ENCODE measurements around the gene OTOP2.

Gene OTOP2

DNA sequence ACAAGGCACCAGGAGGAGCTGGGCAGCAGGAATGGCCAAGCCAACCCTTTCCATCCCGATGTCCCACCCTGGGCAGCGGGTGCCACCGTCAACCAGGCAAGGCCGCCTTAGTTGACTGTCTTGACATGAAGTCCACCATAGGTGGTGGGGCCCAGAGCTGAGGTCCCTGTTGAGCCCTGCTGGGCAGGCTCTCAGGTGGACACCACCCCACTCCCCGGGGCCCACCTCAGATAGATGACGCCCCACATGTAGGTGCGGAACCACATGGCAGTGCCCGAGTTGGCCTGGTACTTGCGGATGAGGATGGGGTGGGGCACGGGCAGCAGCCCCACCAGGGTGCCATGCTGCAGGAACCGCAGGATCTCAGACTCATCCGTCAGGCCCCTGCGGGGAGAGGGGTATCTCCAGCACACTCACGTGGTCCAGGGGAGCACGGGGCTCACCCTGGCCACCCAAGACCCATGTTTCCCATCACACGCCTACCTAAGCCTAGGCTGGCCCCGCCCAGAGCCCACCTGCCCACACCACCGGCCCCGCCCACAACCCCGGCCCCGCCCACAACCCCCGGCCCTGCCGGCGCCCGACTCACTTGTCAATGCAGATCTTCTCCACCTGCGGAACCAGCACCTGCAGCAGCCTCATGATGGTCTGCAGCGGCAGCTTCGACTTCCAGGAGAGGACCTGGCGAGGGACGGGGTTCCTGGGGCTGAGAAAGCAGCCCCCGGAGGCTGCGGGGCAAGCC lies 27.8 kb downstream of the OTOP2 start:
- Mint-ChIP-seq H3K4me1 (no peaks in the 10 kb centered on the region), H3K9me3 (no peaks in the 10 kb centered on the region), H3K36me3 (ENCODE audit: low read depth) (no peaks in the 10 kb centered on the region), H3K4me3 (no peak overlapping the region), H3K27me3 (ENCODE audit: low read depth) (peaks cover 65% of the 10 kb centered on the region), H3K27ac (no peak overlapping the region)
- TF ChIP-seq, protein P1, sequence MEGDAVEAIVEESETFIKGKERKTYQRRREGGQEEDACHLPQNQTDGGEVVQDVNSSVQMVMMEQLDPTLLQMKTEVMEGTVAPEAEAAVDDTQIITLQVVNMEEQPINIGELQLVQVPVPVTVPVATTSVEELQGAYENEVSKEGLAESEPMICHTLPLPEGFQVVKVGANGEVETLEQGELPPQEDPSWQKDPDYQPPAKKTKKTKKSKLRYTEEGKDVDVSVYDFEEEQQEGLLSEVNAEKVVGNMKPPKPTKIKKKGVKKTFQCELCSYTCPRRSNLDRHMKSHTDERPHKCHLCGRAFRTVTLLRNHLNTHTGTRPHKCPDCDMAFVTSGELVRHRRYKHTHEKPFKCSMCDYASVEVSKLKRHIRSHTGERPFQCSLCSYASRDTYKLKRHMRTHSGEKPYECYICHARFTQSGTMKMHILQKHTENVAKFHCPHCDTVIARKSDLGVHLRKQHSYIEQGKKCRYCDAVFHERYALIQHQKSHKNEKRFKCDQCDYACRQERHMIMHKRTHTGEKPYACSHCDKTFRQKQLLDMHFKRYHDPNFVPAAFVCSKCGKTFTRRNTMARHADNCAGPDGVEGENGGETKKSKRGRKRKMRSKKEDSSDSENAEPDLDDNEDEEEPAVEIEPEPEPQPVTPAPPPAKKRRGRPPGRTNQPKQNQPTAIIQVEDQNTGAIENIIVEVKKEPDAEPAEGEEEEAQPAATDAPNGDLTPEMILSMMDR (IDR thresholded peaks at IDR 0.05; ENCODE audit: unreplicated experiment in 3 of 3): no peak

DNA sequence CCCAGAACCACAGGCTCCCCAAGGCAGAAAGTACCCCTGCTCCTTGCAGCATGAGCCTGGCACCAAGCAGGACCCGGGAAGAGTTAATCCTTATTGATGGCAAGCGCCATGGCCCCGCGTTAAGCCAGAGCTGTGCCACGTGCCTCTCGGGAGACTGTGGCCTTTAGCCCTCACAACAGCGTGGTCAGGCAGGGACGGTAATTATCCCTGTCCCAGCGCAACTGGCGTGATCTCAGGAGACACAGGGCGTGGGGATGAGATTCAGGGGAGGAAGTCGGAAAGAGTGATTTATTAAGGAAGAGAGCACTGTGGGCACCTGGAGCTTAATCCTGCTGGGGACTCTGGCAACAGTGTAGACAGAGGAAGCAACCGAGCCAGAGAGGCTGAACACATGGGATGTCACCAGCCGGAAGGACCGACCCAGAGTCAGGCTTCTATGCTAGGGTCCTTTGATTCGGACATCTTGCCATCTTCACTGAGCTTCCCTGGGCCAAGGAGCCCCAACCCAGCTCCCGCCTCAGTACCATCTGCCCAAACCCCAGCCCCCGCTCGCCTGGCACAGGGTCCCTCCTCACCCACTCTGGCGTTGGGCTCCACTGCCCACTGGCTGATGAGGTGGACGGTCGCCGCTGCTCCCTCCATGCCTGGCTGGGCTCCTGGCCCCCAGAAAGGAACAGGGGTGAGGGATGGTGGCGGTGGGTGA lies 28.5 kb downstream of the OTOP2 start:
- H3K27ac Mint-ChIP-seq: no peak overlapping the region
- no peaks in the 10 kb centered on the region for H3K36me3 Mint-ChIP-seq (ENCODE audit: low read depth)
- no peak overlapping the region for H3K4me3 Mint-ChIP-seq
- no peaks in the 10 kb centered on the region for H3K9me3 Mint-ChIP-seq
- TF ChIP-seq, protein P1 (IDR thresholded peaks at IDR 0.05; ENCODE audit: unreplicated experiment in 3 of 3): no peak
- no peaks in the 10 kb centered on the region for H3K4me1 Mint-ChIP-seq
- peaks cover 64% of the 10 kb centered on the region for H3K27me3 Mint-ChIP-seq (ENCODE audit: low read depth)

DNA sequence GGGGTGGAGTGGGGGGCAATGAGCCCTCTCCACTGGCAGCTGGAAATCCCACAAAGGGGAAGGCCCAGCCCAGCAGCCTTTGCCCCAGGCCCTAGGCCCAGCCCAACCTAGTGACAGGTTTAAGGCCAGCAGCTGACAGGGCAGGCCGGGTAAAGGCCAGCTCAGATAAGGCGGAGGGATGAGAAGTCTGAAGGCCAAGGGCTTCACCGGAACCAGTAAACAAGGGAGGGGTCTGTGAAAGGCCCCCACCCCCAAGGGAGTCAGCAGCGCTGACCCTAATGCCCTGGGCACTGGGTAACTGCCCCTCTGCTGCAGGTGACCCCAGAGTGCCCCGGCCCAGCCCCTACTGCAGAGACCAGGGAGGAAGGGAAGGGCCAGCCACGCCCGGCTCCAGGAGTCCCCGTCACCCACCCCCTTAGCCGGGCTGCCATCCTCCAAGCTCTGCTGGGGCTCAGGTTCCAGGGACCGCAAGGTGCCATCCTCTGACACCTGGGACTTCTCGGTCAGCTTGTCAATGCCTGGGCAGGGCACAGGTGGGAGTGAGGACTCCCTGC lies 29.1 kb downstream of the OTOP2 start:
- H3K36me3 Mint-ChIP-seq (ENCODE audit: low read depth): no peaks in the 10 kb centered on the region
- H3K4me3 Mint-ChIP-seq: no peak overlapping the region
- no peaks in the 10 kb centered on the region for H3K4me1 Mint-ChIP-seq
- peaks cover 64% of the 10 kb centered on the region for H3K27me3 Mint-ChIP-seq (ENCODE audit: low read depth)
- H3K9me3 Mint-ChIP-seq: no peaks in the 10 kb centered on the region
- TF ChIP-seq, protein P1 (IDR thresholded peaks at IDR 0.05; ENCODE audit: unreplicated experiment in 3 of 3): no peak
- H3K27ac Mint-ChIP-seq: no peak overlapping the region

DNA sequence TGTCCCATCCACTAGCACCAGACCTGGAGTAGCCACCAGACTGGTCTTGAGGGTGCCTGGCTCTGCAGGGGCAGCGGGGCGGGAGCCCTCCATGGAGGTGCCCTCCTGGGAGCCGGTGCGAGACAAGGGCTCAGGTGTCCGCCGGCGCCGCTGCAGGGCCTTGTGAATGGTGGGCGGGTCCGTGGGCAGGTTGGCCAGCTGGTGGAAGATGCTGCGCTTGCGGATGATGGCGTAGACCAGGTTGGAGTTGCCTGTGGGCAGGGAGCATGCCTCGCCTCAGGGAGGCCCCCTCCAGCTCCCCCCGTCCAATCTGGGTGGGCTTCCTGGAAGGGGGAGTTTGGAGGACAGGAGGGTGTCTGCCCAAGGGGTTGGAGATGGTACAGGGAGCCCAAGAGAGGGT lies 30.0 kb downstream of the OTOP2 start:
- Mint-ChIP-seq H3K9me3 (no peaks in the 10 kb centered on the region), H3K4me1 (no peaks in the 10 kb centered on the region), H3K27me3 (ENCODE audit: low read depth) (peaks cover 61% of the 10 kb centered on the region), H3K36me3 (ENCODE audit: low read depth) (no peaks in the 10 kb centered on the region), H3K27ac (no peak overlapping the region), H3K4me3 (no peak overlapping the region)
- TF ChIP-seq, protein P1 (IDR thresholded peaks at IDR 0.05; ENCODE audit: unreplicated experiment in 3 of 3): no peak

DNA sequence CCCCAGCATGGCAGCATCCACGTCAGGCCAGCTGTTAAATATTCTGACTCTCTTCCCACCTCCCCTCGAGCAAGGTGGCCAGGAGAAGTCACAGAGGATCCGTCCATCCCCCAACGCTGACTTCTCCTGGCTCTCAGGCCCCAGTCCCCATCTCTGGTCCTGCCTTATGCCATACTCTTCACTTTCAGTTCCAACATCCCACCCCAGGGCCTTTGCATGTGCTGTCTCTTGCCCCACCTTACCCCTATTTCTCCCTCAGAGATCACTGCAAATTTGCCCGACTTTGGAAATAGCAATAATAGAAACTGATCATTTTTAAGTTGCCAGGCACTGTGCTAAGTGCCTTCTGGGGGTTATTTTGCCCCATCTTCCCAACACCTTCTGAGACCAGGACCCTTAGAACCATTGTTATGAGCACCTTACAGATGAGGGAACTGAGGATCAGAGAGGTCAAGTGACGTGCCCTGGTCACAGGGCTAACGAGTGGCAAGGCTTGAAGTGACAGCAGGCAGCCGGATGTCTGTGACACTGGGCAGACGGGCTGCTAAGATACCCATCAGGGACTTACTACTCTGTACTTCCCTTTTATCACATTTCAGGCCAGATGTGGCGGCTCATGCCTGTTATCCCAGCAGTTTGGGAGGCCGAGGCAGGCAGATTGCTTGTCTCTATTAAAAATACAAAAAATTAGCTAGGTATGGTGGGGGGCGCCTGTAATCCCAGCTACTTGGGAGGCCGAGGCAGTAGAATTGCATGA lies 30.8 kb downstream of the OTOP2 start:
- Mint-ChIP-seq H3K27me3 (ENCODE audit: low read depth) (peaks cover 66% of the 10 kb centered on the region), H3K9me3 (no peaks in the 10 kb centered on the region), H3K36me3 (ENCODE audit: low read depth) (no peaks in the 10 kb centered on the region), H3K27ac (no peak overlapping the region), H3K4me3 (no peak overlapping the region), H3K4me1 (no peaks in the 10 kb centered on the region)
- TF ChIP-seq, protein P1 (IDR thresholded peaks at IDR 0.05; ENCODE audit: unreplicated experiment in 3 of 3): no peak
